ENCODE results near the gene ABCA9.

- TF ChIP-seq JUND (IDR thresholded peaks at IDR 0.05; ENCODE audit: borderline replicate concordance, low read depth, low read length) (peak; percentile 32; the same call in 1 of the 2 replicates), JUND (tag; IDR thresholded peaks at IDR 0.05; ENCODE audit: borderline replicate concordance, low read depth, low read length) (0 out of 3 replicates have a peak, but pooled peaks have one; percentile 32), ZNF324 (CRISPR knock-in tag; IDR thresholded peaks at IDR 0.05) (no peak), CTCF (IDR thresholded peaks at IDR 0.05 in 2 of 3, conservative IDR thresholded peaks at IDR 0.05 in 1 of 3; ENCODE audit: insufficient read depth in 2 of 3, low read depth in 1 of 3, low read length in 3 of 3) (no peak), HMG20B (CRISPR knock-in tag; IDR thresholded peaks at IDR 0.05) (no peak), DNMT1 (IDR thresholded peaks at IDR 0.05) (no peak), ETS1 (conservative IDR thresholded peaks at IDR 0.05; ENCODE audit: control insufficient read depth, low read depth, low read length) (no peak)
Observed at GRCh38 chr17:69042308-69042707, 18.4 kb downstream of the ABCA9 start.
